GM19035 (cell line): Measurements from ENCODE around the gene PPME1.

Source experiments
- ATAC-seq: cut with Tn5 transposase; IDR thresholded peaks from one replicate; pipeline ENCODE4 v1.9.1; 2021; ENCODE audit not compliant: unreplicated experiment

Gene PPME1

DNA sequence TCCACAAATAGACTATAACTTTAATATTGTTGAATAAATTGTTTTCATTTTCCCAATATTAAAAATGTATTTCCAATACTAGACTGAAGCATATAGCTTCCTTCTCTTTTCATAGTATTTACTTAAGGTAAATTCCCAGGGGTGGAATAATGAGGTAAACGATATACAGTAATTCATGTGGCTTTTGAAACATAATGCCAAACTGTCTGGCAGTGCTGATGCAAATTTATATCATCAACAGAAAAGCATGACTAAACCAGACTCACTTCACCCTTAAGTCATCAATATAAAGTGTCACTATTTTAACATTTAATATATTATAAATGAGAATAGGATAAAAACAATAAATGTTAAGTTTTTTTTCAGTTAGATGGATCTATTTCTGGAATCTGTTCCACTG, 13.9 kb upstream of the PPME1 start:
- ATAC-seq, result no peak

DNA sequence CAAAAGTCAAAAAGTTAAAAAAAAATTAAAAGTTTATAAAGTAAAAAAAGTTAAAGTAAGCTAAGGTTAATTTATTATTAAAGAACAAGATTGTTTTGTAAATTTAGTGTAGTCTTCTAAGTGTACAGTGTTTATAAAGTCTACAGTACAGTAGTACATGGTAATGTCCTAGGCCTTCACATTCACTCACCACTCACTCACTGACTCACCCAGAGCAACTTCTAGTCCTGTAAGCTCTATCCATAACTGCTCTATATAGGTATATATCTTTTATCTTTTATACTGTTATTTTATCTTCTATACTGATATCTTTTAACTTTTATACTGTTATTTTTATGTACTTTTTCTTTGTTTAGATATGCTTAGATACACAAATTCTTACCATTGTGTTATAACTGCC, 11.4 kb upstream of the PPME1 start:
- ATAC-seq, result no peak

DNA sequence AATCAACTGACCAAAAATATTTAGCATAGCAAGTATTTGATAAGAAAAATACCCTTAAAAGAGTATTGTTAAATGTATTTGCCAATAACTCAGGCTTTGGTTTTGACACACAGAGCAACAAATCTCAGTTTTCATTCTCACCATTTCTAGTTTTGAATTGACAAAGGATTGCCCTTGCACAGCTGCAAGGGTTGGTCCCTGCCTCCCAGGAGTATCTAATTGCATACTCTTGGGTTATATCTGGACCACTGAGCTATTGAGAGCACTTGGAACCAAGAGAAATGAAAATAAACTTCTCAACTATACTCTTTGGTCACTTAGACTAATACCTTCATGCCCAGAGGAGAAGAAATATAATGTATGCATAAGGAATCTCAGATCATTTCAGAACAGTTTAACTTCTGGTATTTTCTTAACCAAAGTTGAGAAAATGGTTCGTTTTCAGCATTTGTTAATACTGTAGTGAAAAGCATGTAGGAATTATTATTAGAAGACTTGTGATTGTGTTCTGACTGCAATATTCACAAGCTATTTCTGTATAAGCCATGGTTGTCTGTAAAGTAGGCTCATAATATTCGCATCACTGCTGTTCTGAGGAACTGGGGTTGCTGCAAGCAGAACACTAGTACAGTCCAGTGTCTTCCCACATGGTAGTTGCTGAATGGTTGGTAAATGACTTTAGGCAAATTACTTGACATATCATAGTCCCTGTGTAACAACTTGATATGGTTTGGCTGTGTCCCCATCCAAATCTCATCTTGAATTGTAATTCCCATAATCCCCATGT, 8.2 kb upstream of the PPME1 start:
- ATAC-seq, result peak; percentile 63

DNA sequence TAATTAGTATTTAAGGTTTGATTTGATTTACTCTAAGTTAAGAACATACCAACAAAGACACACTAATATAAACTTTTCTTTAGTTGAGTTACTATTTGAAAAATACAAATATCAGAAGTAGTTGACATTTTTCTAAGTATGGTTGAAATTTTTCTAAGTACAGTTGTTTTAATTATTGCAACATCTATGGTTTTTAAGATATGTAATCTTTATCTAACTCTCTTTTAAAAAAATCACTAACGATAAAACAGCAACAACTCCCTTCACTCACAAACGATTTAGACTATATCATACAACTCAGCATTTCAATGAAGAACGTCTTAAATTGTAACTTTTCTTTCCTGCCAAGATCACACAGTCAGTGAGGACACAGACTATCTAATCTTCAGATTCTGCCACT, 2.3 kb upstream of the PPME1 start:
- ATAC-seq, result no peak

GRCh38 chr11:74169738-74170458, 1.2 kb upstream of the PPME1 start:
- ATAC-seq, result no peak

DNA sequence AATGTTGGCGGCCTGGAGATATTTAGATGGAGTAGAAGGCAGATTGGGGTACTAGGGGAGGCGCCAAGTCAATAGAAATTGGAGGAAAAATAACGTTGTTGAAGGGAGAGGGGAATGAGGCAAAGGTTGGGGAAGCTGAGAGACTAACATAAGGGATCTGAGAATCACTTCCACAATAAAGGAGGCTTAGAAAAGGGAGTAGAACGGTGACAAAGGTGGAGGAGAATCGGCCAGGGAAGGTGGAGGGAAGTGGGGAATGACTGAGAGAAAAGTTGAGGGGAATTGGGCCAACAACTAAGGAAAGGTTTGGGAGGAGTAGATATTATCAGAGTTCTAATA, 510 bp downstream of the PPME1 start:
- ATAC-seq, result no peak

- no peak for ATAC-seq
Observed at GRCh38 chr11:74171997-74172396, 908 bp downstream of the PPME1 start.

GRCh38 chr11:74175920-74176319, 4.8 kb downstream of the PPME1 start:
- ATAC-seq, result no peak

DNA sequence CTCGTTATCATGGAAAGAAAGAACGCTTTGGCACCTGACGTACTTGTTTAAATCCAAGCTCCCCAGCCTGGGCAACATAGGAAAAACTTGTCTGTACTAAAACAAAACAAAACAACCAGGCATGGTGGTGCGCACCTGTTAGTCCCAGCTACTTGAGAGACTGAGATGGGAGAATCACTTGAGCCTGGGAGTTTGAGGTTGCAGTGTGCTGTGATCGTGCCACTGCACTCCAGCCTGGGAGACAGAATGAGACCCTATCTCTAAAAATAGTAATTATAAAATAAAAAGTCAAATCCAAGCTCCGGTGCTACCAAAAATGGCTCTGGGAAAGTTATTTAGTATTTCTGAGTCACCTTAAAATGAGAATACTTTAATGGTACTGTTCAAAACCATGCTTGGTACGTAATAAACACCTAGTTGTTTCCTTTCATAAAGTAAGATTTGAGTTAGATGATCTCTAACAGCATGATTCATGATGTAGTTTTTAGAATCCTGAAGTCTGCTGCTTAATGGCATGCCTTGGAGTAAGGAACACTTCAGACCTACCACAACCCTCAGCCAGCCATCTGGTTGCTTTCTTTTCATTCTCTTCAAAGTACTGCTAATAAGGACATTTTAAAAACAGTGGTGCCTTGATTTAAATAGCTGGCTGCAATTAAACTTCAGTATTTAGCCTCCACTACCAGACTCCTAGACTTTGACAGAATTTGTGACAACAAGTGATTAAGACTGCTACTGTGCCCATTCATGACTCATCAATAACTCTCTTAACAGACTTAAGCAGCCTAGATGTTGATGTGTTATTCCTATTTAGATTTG, 8.4 kb downstream of the PPME1 start:
- ATAC-seq, result no peak

DNA sequence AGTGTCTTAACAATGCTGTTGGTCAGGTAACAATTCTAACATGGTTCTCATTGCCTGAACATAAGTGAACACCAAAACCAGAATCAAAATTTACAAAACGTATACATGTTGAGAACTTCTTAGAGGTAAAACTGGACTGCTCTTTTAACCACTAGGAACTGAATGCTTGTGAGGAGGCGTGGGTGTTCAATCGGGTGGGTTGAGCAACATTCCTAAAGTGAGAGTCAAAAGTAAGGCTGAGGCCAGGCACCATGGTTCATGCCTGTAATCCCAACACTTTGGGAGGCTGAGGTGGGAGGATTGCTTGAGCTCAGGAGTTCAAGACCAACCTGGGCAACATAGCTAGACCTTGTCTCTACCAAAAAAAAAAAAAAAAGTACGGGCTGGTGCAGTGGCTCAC, 11.5 kb downstream of the PPME1 start:
- ATAC-seq, result no peak

DNA sequence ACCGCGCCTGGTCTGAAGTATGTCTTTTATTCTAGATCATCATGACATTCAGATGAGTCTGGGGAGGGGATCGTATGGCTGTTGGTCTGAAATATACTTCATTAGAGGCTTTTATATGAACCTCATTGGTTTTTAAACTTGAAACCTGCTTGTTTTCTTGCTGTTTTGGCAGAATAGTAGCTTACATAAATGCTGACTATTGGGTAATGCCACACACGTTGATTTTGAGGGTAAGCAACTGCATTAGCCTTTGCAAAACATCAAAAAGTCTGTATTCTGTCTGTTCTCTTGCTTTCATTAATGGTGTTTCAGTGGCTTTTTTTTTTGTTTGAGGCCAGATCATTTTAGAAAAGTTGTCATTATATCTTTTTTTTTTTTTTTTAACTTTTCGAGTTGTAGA, 14.2 kb downstream of the PPME1 start:
- no peak for ATAC-seq

DNA sequence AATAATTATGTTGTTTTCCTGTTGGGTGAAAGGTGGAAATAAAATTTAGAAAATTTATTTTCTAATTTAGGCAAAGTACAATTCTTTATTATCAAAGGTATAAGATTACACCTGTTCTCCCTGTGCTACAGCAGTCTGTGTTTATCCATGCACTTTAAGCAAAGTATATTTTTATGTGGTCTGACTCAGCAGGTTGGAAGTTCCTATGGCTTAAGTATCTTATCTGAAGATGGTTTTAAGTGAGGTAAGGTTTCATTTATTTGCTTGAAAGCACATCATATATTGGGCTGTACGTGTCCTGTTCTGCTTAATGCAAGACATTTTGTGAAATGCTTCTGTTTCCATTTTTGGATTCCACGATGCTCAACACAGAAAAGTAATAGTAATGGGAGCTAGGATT, 14.6 kb downstream of the PPME1 start:
- ATAC-seq, result no peak

DNA sequence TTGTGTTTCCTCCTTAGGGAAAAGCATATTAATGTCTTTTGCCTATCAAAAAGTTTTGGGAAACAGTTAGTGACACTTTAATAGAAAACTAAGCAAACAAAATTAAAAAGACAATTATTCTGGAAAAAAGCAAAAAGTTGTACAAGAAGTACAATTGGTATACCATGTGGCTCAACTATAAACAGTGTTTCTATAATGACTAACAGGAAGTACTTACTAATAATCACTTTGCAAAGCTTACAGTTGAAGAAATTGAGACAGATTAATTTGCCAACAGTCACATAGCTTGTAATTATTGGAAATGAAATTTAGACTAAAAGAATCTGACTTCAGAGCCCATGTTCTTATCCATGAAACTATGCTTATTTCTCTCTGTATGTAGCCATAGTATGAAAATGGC, 24.7 kb downstream of the PPME1 start:
- no peak for ATAC-seq

- ATAC-seq, result no peak
Observed at GRCh38 chr11:74196781-74197486, 25.8 kb downstream of the PPME1 start.

DNA sequence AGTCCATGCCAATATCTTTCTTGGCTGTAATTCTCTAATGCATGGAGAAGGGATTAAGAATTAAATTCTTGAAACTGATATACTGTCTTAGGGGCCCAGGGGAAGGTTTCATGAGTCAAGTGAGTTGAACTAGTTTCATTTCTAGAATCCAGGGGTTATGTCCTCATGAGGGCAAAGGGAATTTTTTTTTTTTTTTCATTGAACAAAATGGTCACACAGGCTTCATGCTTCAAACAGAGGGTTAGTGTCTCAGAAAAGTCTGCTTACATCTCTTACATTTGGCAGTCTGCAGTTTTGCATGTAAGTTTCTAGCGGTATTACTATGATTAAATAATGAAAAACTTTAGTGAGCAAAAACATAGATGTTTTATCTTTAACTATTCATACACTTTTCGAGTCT, 32.9 kb downstream of the PPME1 start:
- no peak for ATAC-seq

GRCh38 chr11:74204701-74205100, 33.6 kb downstream of the PPME1 start:
- ATAC-seq, result no peak

- ATAC-seq, result no peak
Observed at GRCh38 chr11:74205181-74205580, 34.1 kb downstream of the PPME1 start.

GRCh38 chr11:74206746-74207145, 35.7 kb downstream of the PPME1 start:
- ATAC-seq, result no peak

DNA sequence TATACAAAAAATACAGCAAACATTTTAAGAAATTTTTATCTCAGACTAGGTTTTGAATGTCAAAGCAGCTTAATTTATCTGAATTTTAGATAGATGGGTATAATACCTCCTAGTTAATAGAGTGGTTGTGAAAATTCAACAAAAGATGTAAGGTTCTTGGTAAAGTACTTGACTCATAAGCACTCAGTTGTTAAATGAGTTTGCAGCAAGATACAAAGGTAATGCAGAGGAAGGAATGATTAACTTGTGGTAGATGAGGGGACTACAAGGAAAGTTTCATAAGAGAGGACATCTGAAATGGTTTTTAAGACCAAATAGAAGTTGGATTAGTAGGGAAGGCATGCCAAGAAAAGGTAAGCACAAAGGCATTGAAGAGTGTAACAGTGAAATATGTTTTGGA, 37.4 kb downstream of the PPME1 start:
- ATAC-seq, result no peak

DNA sequence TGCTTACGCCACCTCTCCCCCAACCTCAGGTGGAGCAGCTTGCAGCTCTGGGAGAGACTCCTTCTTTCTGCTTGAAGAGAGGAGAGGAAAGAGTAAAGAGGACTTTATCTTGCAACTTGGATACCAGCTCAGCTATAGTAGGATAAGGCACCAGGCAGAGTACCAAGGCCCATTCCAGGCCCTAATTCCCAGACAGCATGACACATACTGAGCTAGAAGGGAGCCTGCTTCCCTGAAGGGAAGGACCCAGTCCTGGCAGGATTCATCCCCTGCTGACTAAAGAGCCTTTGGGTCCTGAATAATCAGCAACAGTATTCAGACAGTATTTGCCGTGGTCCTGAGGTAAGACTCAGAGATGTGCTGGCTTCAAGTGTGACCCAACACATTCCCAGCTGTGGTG, 41.4 kb downstream of the PPME1 start:
- no peak for ATAC-seq

DNA sequence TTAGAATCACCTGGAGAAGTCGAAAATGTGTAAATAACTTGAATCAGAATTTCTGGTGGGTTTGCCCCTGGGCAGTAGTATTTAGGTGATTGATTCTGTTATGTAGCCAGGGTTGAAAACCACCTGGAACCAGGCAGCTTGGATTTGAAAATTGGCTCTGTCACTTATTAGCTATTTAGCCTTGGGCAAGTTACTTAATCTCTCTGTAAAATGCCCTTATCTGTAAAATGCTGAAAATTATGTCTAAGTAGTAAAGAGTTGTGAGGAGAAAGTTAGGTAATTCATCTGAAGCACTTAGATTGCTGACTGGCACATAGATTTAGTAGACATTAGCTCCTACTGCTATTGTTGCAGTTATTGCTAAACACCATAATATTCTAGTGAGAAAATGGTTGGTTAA, 49.3 kb downstream of the PPME1 start:
- ATAC-seq, result no peak
